HCT116 (cell line): ENCODE results near the gene PDZD8.

ENCODE experiments used
- EGR1 ChIP-seq: IDR thresholded peaks from 2 replicates; pipeline ENCODE4 v1.6.1; 2012; ENCODE audit warnings: low read depth
- ELF1 ChIP-seq: IDR thresholded peaks from 2 replicates; pipeline ENCODE4 v1.6.1; 2012; ENCODE audit warnings: low read depth, borderline replicate concordance
- EZH2phosphoT487 ChIP-seq: fragments of 200-600 bp; IDR thresholded peaks from 2 replicates; pipeline ENCODE4 v1.6.1; 2018; ENCODE audit warnings: antibody characterized with exemption, borderline replicate concordance
- POLR2A ChIP-seq: IDR thresholded peaks from 2 replicates; pipeline ENCODE4 v1.7.0; 2011; ENCODE audit warnings: borderline replicate concordance; ENCODE audit not compliant: insufficient read depth, insufficient read length; ENCODE audit errors: extremely low read depth
- POLR2AphosphoS5 ChIP-seq: IDR thresholded peaks from 2 replicates; pipeline ENCODE4 v1.6.1; 2011; ENCODE audit warnings: mild to moderate bottlenecking, low read depth, low read length, moderate library complexity
- REST ChIP-seq: IDR thresholded peaks from 2 replicates; pipeline ENCODE4 v1.6.1; 2012; ENCODE audit warnings: low read depth
- SP1 ChIP-seq: IDR thresholded peaks from 2 replicates; pipeline ENCODE4 v1.6.1; 2012; ENCODE audit warnings: low read depth
- TF ChIP-seq, protein P1 (sequence below), 3 experiments: fragments of 200-600 bp in 1 of 3; sonication (generic) in 1 of 3; IDR thresholded peaks in 2 of 3; conservative IDR thresholded peaks in 1 of 3; 2 replicates each; pipeline ENCODE4 v1.5.1; 2012 to 2017; ENCODE audit warnings: low read depth in 2 of 3, low read length in 2 of 3, antibody characterized with exemption in 1 of 3, borderline replicate concordance in 1 of 3, control low read depth in 1 of 3, mild to moderate bottlenecking in 1 of 3, mixed read lengths in 1 of 3, mixed run types in 1 of 3, moderate library complexity in 1 of 3; ENCODE audit not compliant: insufficient read depth in 1 of 3
- TF ChIP-seq, protein P2 (sequence below): IDR thresholded peaks from 2 replicates; pipeline ENCODE4 v1.6.1; 2012

DNA sequence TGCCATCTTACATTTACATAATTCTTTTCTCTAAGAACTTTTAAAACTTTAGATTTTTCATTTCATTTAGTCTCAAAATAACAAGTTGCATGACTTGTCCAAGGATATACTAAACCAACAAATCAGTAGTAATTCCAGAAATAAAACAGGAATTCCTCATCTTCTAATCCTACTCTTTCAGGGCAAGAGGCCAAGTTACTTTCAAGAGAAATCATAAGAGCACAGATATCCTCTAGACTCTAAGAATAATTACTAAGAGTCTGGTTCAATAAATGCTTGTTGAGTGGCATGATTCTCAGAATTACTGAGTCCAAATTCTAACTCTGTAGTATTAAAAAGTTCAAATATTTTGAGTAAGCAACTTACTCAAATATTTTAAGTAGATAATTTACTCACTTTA is 12.9 kb downstream of the PDZD8 start:
- TF ChIP-seq, protein P1, sequence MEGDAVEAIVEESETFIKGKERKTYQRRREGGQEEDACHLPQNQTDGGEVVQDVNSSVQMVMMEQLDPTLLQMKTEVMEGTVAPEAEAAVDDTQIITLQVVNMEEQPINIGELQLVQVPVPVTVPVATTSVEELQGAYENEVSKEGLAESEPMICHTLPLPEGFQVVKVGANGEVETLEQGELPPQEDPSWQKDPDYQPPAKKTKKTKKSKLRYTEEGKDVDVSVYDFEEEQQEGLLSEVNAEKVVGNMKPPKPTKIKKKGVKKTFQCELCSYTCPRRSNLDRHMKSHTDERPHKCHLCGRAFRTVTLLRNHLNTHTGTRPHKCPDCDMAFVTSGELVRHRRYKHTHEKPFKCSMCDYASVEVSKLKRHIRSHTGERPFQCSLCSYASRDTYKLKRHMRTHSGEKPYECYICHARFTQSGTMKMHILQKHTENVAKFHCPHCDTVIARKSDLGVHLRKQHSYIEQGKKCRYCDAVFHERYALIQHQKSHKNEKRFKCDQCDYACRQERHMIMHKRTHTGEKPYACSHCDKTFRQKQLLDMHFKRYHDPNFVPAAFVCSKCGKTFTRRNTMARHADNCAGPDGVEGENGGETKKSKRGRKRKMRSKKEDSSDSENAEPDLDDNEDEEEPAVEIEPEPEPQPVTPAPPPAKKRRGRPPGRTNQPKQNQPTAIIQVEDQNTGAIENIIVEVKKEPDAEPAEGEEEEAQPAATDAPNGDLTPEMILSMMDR (IDR thresholded peaks at IDR 0.05 in 2 of 3, conservative IDR thresholded peaks at IDR 0.05 in 1 of 3; ENCODE audit: borderline replicate concordance in 1 of 3, insufficient read depth in 1 of 3, low read depth in 2 of 3, low read length in 2 of 3) = no peak
- TF ChIP-seq REST = no peak
- TF ChIP-seq, protein P2, sequence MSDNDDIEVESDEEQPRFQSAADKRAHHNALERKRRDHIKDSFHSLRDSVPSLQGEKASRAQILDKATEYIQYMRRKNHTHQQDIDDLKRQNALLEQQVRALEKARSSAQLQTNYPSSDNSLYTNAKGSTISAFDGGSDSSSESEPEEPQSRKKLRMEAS = no peak
- TF ChIP-seq ELF1 = no peak
- TF ChIP-seq POLR2A = no peak
- no peak for TF ChIP-seq EGR1
- no peak for TF ChIP-seq POLR2AphosphoS5
- no peak for TF ChIP-seq SP1
- no peak for TF ChIP-seq EZH2phosphoT487
